B cell (primary cell): ENCODE measurements around the gene HDAC1. TPM values are rescaled to one million over a fixed set of nuclear protein-coding genes. Genes with fewer than 3 reads are reported as not detected.

Experiments used
- ATAC-seq: fragments of 200-7000 bp; cut with Tn5 transposase; one replicate; pipeline ENCODE4 v1.10.0; 2021; ENCODE audit warnings: low read depth, mild to moderate bottlenecking, moderate number of reproducible peaks, moderate library complexity
- CTCF ChIA-PET: fragments of 350-600 bp; sonication (Branson Sonifier 250); formaldehyde crosslinking; loops from one replicate; lab custom pipeline; 2021; ENCODE audit warnings: antibody characterized with exemption, inconsistent platforms; lab: Charles Lee
- POLR2A ChIA-PET: fragments of 350-600 bp; sonication (Branson Sonifier 250); formaldehyde crosslinking; loops from one replicate; lab custom pipeline; 2021; ENCODE audit warnings: antibody characterized with exemption; lab: Charles Lee
- DNase-seq: peaks from one replicate; pipeline ENCODE4 v3.0.0; 2013
- H2AFZ ChIP-seq: 2 replicates; pipeline ENCODE4 v1.6.1; 2012; ENCODE audit warnings: mild to moderate bottlenecking, low read depth, low read length; ENCODE audit not compliant: insufficient read depth, poor library complexity, severe bottlenecking
- H3K27ac ChIP-seq, 2 donors: 1 replicate in 1 of 2; 2 replicates in 1 of 2; pipeline ENCODE4 v1.5.1; 2012 to 2013; ENCODE audit warnings: low read length in 2 of 2, mild to moderate bottlenecking in 2 of 2, moderate library complexity in 1 of 2
- H3K27me3 ChIP-seq, 4 experiments: fragments of 200-600 bp in 1 of 4; sonication (generic) in 1 of 4; replicated peaks in 1 of 4; 1 replicate in 2 of 4; 2 replicates in 2 of 4; pipeline versions ENCODE4 v1.6.1 to v1.7.0; 2013 to 2016; ENCODE audit warnings: low read length in 3 of 4, mild to moderate bottlenecking in 2 of 4, mixed read lengths in 1 of 4, moderate library complexity in 1 of 4; ENCODE audit not compliant: insufficient read depth in 4 of 4, control insufficient read depth in 3 of 4; ENCODE audit errors: control extremely low read depth in 1 of 4
- H3K36me3 ChIP-seq, 2 experiments: replicated peaks in 1 of 2; 1 replicate in 1 of 2; 2 replicates in 1 of 2; pipeline versions ENCODE4 v1.6.1 to v1.7.1; 2013; ENCODE audit warnings: low read length in 1 of 2; ENCODE audit not compliant: insufficient read depth in 2 of 2, control insufficient read depth in 1 of 2; ENCODE audit errors: control extremely low read depth in 1 of 2, extremely low read depth in 1 of 2
- H3K4me1 ChIP-seq, 2 donors: fragments of 200-600 bp in 1 of 2; sonication (generic) in 1 of 2; 1 replicate in 1 of 2; 2 replicates in 1 of 2; pipeline versions ENCODE4 v1.5.1 to v1.6.1; 2013 to 2017; ENCODE audit warnings: low read length in 2 of 2; ENCODE audit not compliant: control insufficient read depth in 2 of 2, insufficient read depth in 2 of 2
- H3K4me2 ChIP-seq: replicated peaks from 2 replicates; pipeline ENCODE3; 2012; ENCODE audit warnings: mild to moderate bottlenecking, low read depth, low read length; ENCODE audit not compliant: poor library complexity, severe bottlenecking
- H3K4me3 ChIP-seq, 5 experiments: fragments of 200-600 bp in 1 of 5; sonication (generic) in 1 of 5; 1 replicate in 3 of 5; 2 replicates in 2 of 5; pipeline versions ENCODE4 v1.5.1 to v1.7.0; 2011 to 2016; ENCODE audit warnings: low read length in 4 of 5, mild to moderate bottlenecking in 4 of 5, low read depth in 2 of 5, control low read depth in 1 of 5, moderate library complexity in 1 of 5; ENCODE audit not compliant: insufficient read depth in 1 of 5; ENCODE audit errors: control extremely low read depth in 1 of 5, extremely low read depth in 1 of 5
- H3K79me2 ChIP-seq: fragments of 200-600 bp; sonication (generic); one replicate; pipeline ENCODE4 v1.6.0; 2016; ENCODE audit warnings: low read length; ENCODE audit not compliant: control insufficient read depth, insufficient read depth
- H3K9ac ChIP-seq: fragments of 200-600 bp; sonication (generic); 2 replicates; pipeline ENCODE4 v1.6.1; 2017; ENCODE audit warnings: mild to moderate bottlenecking, low read length, moderate library complexity
- H3K9me3 ChIP-seq, 3 donors: one replicate each; pipeline versions ENCODE4 v1.6.1 to v1.7.1; 2013; ENCODE audit warnings: low read length in 2 of 3; ENCODE audit not compliant: control insufficient read depth in 2 of 3, insufficient read depth in 1 of 3; ENCODE audit errors: control extremely low read depth in 1 of 3
- H4K20me1 ChIP-seq: 2 replicates; pipeline ENCODE4 v1.6.0; 2012; ENCODE audit warnings: mild to moderate bottlenecking, low read length; ENCODE audit not compliant: insufficient read depth, control insufficient read depth, poor library complexity, severe bottlenecking
- H3K27ac Mint-ChIP-seq: one replicate; pipeline ENCODE4 v1.8.0; 2021; ENCODE audit warnings: mixed read lengths
- H3K27me3 Mint-ChIP-seq: one replicate; pipeline ENCODE4 v1.8.0; 2021; ENCODE audit warnings: mixed read lengths
- H3K4me1 Mint-ChIP-seq: one replicate; pipeline ENCODE4 v1.8.0; 2021; ENCODE audit warnings: mixed read lengths
- H3K4me3 Mint-ChIP-seq: one replicate; pipeline ENCODE4 v1.8.0; 2021; ENCODE audit warnings: mixed read lengths
- H3K9me3 Mint-ChIP-seq: one replicate; pipeline ENCODE4 v1.8.0; 2022; ENCODE audit warnings: mixed read lengths; ENCODE audit not compliant: insufficient read depth
- CTCF ChIP-seq: fragments of 200-600 bp; IDR thresholded peaks from one replicate; pipeline ENCODE4 v1.8.0; 2022; ENCODE audit warnings: antibody characterized with exemption, mild to moderate bottlenecking
- EZH2 ChIP-seq: IDR thresholded peaks from 2 replicates; pipeline ENCODE4 v1.6.1; 2012; ENCODE audit warnings: borderline replicate concordance, low read depth, mild to moderate bottlenecking, moderate library complexity, low read length; ENCODE audit not compliant: insufficient read depth, poor library complexity, severe bottlenecking
- WGBS: methylation state at CpG from one replicate; pipeline ENCODE4 v1.1.5; 2013; ENCODE audit warnings: missing lambda C conversion rate; ENCODE audit not compliant: insufficient coverage; 5-methylcytosine and 5-hydroxymethylcytosine counted together
- intact Hi-C: fragments of 100-400 bp; cut with micrococcal nuclease; formaldehyde crosslinking; loops from one replicate; pipeline ENCODE4 v1.10.0; 2022
- polyA plus RNA-seq: library from polyadenylated mRNA; depleted of rRNA; stranded (reverse); fragments of >200 nt; gene quantifications from 2 replicates; pipeline ENCODE4 v1.2.3, GENCODE V29; 2012
- total RNA-seq, 2 donors: library from RNA; stranded (reverse); fragments of 120-200 nt in 1 of 2; gene quantifications; 1 replicate in 1 of 2; 2 replicates in 1 of 2; pipeline versions ENCODE4 v1.2.3 to v1.2.4, GENCODE V29; 2013 to 2022

The HDAC1 gene
- total and polyA plus RNA-seq, 2 donors (not counting 1 experiment from before 2014, with no cell fraction given), result 184 to 205 TPM

GRCh38 chr1:32321712-32322291 is 29.9 kb downstream of the HDAC1 start:
- TF ChIP-seq EZH2 (no peak), CTCF (no peak)
- Histone ChIP-seq H3K36me3 (peaks cover 4 to 49% of the 10 kb centered on the region in 2 experiments), H3K4me1 (peaks cover 70 to 78% of the 10 kb centered on the region in 2 donors), H3K27ac (peak overlapping the region; percentile 59 to 63), H3K79me2 (peaks cover 79% of the 10 kb centered on the region), H3K9me3 (peaks cover 0 to 6% (median 0%) of the 10 kb centered on the region in 3 donors), H2AFZ (no peak overlapping the region), H3K4me2 (peak overlapping the region; percentile 69), H3K4me3 (peak overlapping the region in 3 of 5 experiments; percentile 5 to 34 (median 12)), H3K9ac (peak overlapping the region; percentile 37), H4K20me1 (no peaks in the 10 kb centered on the region), H3K27me3 (no peaks in the 10 kb centered on the region)
- CTCF ChIA-PET, result interaction anchor here (0.5 to 10.2 kb wide), 18 partner anchors 10 to 276 kb away, joined by 3 to 118 read pairs (median 3); partner anchors contain the start of genes CCDC28B, FAM167B, HDAC1 and LCK
- peaks cover 57% of the 10 kb centered on the region for H3K4me1 Mint-ChIP-seq
- H3K27me3 Mint-ChIP-seq, result no peaks in the 10 kb centered on the region
- H3K27ac Mint-ChIP-seq, result peak overlapping the region; percentile 89
- H3K4me3 Mint-ChIP-seq, result peak overlapping the region; percentile 80
- no CpG with 5 or more reads among the region's 5 CpGs for WGBS
- H3K9me3 Mint-ChIP-seq, result no peaks in the 10 kb centered on the region
- ATAC-seq (peak; percentile 35), DNase-seq (no peak)
- POLR2A ChIA-PET, result interaction anchor here (0.7 to 5.1 kb wide), 8 partner anchors 9 to 81 kb away, joined by 3 to 35 read pairs (median 6); partner anchors contain the start of genes HDAC1 and MARCKSL1
- intact Hi-C loops, result no loop called here

- Histone ChIP-seq H3K27ac (no peak overlapping the region), H3K9me3 (no peaks in the 10 kb centered on the region), H3K4me3 (no peak overlapping the region), H3K79me2 (peaks cover 56% of the 10 kb centered on the region), H2AFZ (no peak overlapping the region), H3K4me1 (peaks cover 21 to 24% of the 10 kb centered on the region in 2 donors), H3K36me3 (peaks cover 4 to 80% of the 10 kb centered on the region in 2 experiments), H4K20me1 (peaks cover 10% of the 10 kb centered on the region), H3K27me3 (no peaks in the 10 kb centered on the region), H3K4me2 (no peak overlapping the region), H3K9ac (no peak overlapping the region)
- Mint-ChIP-seq H3K4me1 (peaks cover 24% of the 10 kb centered on the region), H3K9me3 (no peaks in the 10 kb centered on the region), H3K27me3 (no peaks in the 10 kb centered on the region), H3K4me3 (no peak overlapping the region), H3K27ac (no peak overlapping the region)
- 98% methylated on average over 8 of the region's 11 CpGs for WGBS
- intact Hi-C loops, result no loop called here
- ChIA-PET CTCF (interaction anchor here (1.9 kb wide), 1 partner anchor 112 kb away, joined by 5 read pairs; no protein-coding TSS in a partner anchor), POLR2A (no interaction called here)
- ATAC-seq (no peak), DNase-seq (no peak)
- no peak for TF ChIP-seq EZH2
- TF ChIP-seq CTCF, result no peak
Measured at GRCh38 chr1:32327204-32327603, 35.3 kb downstream of the HDAC1 start.
